Measurements from ENCODE around the gene P2RY12. TPM values are rescaled to one million over a fixed set of nuclear protein-coding genes. Genes with fewer than 3 reads are reported as not detected.

The P2RY12 gene
- total RNA-seq, 1 experiment from 2014 or later, result not detected

DNA sequence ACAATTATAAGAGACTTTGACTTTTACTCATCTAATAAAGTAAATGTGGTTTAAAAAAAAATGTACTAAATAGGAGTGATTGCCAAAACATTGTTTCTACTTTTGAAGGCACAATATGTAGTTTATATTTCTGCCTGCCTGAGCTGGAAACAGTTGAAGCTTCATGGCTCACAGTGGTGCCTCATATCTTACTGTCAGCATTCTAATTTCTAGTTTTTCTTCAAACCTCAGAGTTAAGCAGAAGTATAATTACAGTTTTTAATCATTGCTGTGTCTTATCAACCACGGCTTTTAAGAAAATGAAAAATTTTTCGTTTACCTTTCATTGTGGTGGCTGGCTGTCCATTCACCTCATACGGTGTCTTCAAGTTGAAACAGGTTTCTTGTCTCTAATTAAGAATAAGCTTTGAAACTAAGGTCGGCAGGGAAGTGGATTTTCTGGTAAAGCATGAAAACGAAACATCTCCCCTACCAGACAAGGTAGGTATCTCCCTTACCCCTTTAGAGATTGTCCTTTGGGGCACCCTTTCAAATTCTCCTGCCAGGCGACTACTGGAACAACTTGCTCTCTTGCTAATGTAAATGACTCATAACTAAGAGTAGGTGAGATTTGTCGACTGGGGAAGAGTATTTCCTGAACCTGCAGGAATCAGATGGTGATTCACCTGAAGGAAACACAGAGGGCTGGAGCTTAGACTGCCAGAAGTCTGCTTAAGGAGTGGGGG, 68.1 kb downstream of the P2RY12 start, which contains the start of gene GPR87:
GPR87 (minus strand) TSS at position 554 of the 725 bp plus-strand sequence. CDS start 16,720 bp downstream, outside the sequence.
- BruUV-seq (replicated peaks), result no TSS peak
- ChIA-PET POLR2A (no interaction called here), CTCF (no interaction called here)
- H3K4me3 Mint-ChIP-seq (ENCODE audit: unreplicated experiment), result peak within 1 kb of the TSS; percentile 26
- no peaks in the 10 kb centered on the region for H3K27me3 ChIP-seq (replicated peaks; ENCODE audit: control insufficient read depth, insufficient read depth, low read length)
- H3K9me3 Mint-ChIP-seq (ENCODE audit: unreplicated experiment), result no peaks in the 10 kb centered on the region
- H3K4me1 Mint-ChIP-seq (ENCODE audit: low read depth, unreplicated experiment), result peaks cover 12% of the 10 kb centered on the region
- intact Hi-C loops (cut with micrococcal nuclease; ENCODE audit: unreplicated experiment), result no loop called here
- H3K4me1 ChIP-seq, result no peaks in the 10 kb centered on the region
- no peaks in the 10 kb centered on the region for H3K36me3 ChIP-seq (ENCODE audit: control insufficient read depth, insufficient read depth, low read length)
- H3K36me3 Mint-ChIP-seq (ENCODE audit: insufficient read depth, unreplicated experiment), result no peaks in the 10 kb centered on the region
- TF ChIP-seq, protein P1, sequence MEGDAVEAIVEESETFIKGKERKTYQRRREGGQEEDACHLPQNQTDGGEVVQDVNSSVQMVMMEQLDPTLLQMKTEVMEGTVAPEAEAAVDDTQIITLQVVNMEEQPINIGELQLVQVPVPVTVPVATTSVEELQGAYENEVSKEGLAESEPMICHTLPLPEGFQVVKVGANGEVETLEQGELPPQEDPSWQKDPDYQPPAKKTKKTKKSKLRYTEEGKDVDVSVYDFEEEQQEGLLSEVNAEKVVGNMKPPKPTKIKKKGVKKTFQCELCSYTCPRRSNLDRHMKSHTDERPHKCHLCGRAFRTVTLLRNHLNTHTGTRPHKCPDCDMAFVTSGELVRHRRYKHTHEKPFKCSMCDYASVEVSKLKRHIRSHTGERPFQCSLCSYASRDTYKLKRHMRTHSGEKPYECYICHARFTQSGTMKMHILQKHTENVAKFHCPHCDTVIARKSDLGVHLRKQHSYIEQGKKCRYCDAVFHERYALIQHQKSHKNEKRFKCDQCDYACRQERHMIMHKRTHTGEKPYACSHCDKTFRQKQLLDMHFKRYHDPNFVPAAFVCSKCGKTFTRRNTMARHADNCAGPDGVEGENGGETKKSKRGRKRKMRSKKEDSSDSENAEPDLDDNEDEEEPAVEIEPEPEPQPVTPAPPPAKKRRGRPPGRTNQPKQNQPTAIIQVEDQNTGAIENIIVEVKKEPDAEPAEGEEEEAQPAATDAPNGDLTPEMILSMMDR (IDR thresholded peaks at IDR 0.05; ENCODE audit: insufficient read depth in 1 of 2, low read depth in 1 of 2, low read length in 1 of 2, severe bottlenecking in 1 of 2, unreplicated experiment in 1 of 2), result no peak
- no peak within 1 kb of the TSS for H3K27ac Mint-ChIP-seq (ENCODE audit: unreplicated experiment)
- no peak within 1 kb of the TSS for H3K4me3 ChIP-seq (ENCODE audit: low read depth, low read length)
- H3K27me3 Mint-ChIP-seq (ENCODE audit: insufficient read depth, unreplicated experiment), result no peaks in the 10 kb centered on the region
- DNase-seq, result no peak
- no peaks in the 10 kb centered on the region for H3K9me3 ChIP-seq

DNA sequence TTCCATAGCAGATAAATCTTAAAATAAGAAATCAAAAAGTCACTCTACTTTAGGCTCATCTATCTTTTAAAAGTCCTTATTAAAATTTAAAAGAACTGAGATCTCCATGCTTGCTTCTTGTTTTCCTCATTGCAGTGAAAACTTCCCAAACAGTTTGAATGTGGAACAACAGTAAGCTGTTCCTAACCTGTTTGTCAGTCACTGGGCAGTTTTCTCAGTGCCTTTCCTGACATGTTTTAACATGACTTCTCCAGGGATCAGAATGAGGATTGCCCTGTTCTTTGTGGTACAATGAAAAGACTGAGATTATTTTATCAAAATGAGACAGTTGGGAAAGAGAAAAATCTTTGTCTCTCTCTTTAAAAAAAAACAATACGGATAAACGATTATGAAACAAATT, 68.7 kb downstream of the P2RY12 start:
- POLR2A ChIA-PET, result no interaction called here
- BruUV-seq (replicated peaks), result no TSS peak
- peaks cover 12% of the 10 kb centered on the region for H3K4me1 Mint-ChIP-seq (ENCODE audit: low read depth, unreplicated experiment)
- H3K27ac Mint-ChIP-seq (ENCODE audit: unreplicated experiment), result no peak overlapping the region
- Histone ChIP-seq H3K4me3 (ENCODE audit: low read depth, low read length) (no peak overlapping the region), H3K4me1 (no peaks in the 10 kb centered on the region), H3K27me3 (replicated peaks; ENCODE audit: control insufficient read depth, insufficient read depth, low read length) (no peaks in the 10 kb centered on the region), H3K36me3 (ENCODE audit: control insufficient read depth, insufficient read depth, low read length) (no peaks in the 10 kb centered on the region), H3K9me3 (no peaks in the 10 kb centered on the region)
- H3K9me3 Mint-ChIP-seq (ENCODE audit: unreplicated experiment), result no peaks in the 10 kb centered on the region
- intact Hi-C loops (cut with micrococcal nuclease; ENCODE audit: unreplicated experiment), result no loop called here
- DNase-seq, result no peak
- no peaks in the 10 kb centered on the region for H3K27me3 Mint-ChIP-seq (ENCODE audit: insufficient read depth, unreplicated experiment)
- CTCF ChIA-PET, result no interaction called here
- no peaks in the 10 kb centered on the region for H3K36me3 Mint-ChIP-seq (ENCODE audit: insufficient read depth, unreplicated experiment)
- TF ChIP-seq, protein P1 (IDR thresholded peaks at IDR 0.05; ENCODE audit: insufficient read depth in 1 of 2, low read depth in 1 of 2, low read length in 1 of 2, severe bottlenecking in 1 of 2, unreplicated experiment in 1 of 2), result no peak
- H3K4me3 Mint-ChIP-seq (ENCODE audit: unreplicated experiment), result peak overlapping the region; percentile 26

DNA sequence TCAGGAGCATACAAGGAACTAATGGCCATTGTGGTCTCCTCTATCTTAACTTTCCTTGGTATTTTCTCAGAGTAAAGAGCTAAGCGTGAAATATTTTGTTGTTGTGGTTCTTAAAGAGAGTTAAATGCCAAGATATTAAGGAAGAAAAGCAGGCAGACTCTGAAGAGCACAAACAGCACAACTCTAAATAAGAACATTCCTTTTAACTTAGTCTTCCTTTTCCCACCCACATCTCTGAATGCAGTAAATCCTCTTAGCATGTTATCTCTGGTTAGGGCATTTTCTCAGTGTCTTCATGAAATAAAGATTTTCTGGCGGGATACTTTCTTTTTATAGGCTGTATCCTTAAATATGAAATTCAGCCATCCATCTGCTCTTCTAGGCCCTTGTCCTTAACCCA, 69.4 kb downstream of the P2RY12 start:
- no peaks in the 10 kb centered on the region for H3K27me3 ChIP-seq (replicated peaks; ENCODE audit: control insufficient read depth, insufficient read depth, low read length)
- no peak overlapping the region for H3K4me3 ChIP-seq (ENCODE audit: low read depth, low read length)
- intact Hi-C loops (cut with micrococcal nuclease; ENCODE audit: unreplicated experiment), result no loop called here
- TF ChIP-seq, protein P1 (IDR thresholded peaks at IDR 0.05; ENCODE audit: insufficient read depth in 1 of 2, low read depth in 1 of 2, low read length in 1 of 2, severe bottlenecking in 1 of 2, unreplicated experiment in 1 of 2), result no peak
- Mint-ChIP-seq H3K27me3 (ENCODE audit: insufficient read depth, unreplicated experiment) (no peaks in the 10 kb centered on the region), H3K4me1 (ENCODE audit: low read depth, unreplicated experiment) (peaks cover 12% of the 10 kb centered on the region), H3K9me3 (ENCODE audit: unreplicated experiment) (no peaks in the 10 kb centered on the region), H3K36me3 (ENCODE audit: insufficient read depth, unreplicated experiment) (no peaks in the 10 kb centered on the region), H3K4me3 (ENCODE audit: unreplicated experiment) (no peak overlapping the region), H3K27ac (ENCODE audit: unreplicated experiment) (peak overlapping the region; percentile 46)
- H3K9me3 ChIP-seq, result no peaks in the 10 kb centered on the region
- no peaks in the 10 kb centered on the region for H3K36me3 ChIP-seq (ENCODE audit: control insufficient read depth, insufficient read depth, low read length)
- no TSS peak for BruUV-seq (replicated peaks)
- CTCF ChIA-PET, result no interaction called here
- DNase-seq, result no peak
- H3K4me1 ChIP-seq, result no peaks in the 10 kb centered on the region
- POLR2A ChIA-PET, result no interaction called here

All from Caco-2 (cell line).